Measurements from ENCODE around the gene QRICH2. TPM values are rescaled to one million over a fixed set of nuclear protein-coding genes. Genes with fewer than 3 reads are reported as not detected.

Gene QRICH2
- total and polyA plus RNA-seq, 9 of the 15 experiments (the other 6 are each of a cell fraction or from before 2014, with no cell fraction given), result 0.03 to 1.6 (median 0.81) TPM

- no peak for TF ChIP-seq PHF20 (IDR thresholded peaks at IDR 0.05; ENCODE audit: partially characterized antibody)
- no peak for TF ChIP-seq CSDE1 (IDR thresholded peaks at IDR 0.05)
- no peak for TF ChIP-seq EZH2 (IDR thresholded peaks at IDR 0.05; ENCODE audit: borderline replicate concordance, low read depth, low read length)
- TF ChIP-seq SRF (CRISPR knock-in tag; IDR thresholded peaks at IDR 0.05), result 0 out of 4 replicates have a peak, but pooled peaks of 1 of the 2 experiments have one; percentile 34
- no peak for TF ChIP-seq NFXL1 (CRISPR knock-in tag; IDR thresholded peaks at IDR 0.05)
- peak in 1 of 2 experiments; percentile 35; a peak in 1 of 4 replicates for TF ChIP-seq ARNT (IDR thresholded peaks at IDR 0.05)
- TF ChIP-seq, protein P1, sequence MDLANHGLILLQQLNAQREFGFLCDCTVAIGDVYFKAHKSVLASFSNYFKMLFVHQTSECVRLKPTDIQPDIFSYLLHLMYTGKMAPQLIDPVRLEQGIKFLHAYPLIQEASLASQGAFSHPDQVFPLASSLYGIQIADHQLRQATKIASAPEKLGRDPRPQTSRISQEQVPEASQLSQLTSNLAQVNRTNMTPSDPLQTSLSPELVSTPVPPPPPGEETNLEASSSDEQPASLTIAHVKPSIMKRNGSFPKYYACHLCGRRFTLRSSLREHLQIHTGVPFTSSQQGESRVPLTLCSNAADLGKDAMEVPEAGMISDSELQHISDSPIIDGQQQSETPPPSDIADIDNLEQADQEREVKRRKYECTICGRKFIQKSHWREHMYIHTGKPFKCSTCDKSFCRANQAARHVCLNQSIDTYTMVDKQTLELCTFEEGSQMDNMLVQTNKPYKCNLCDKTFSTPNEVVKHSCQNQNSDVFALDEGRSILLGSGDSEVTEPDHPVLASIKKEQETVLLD (IDR thresholded peaks at IDR 0.05), result no peak
- no peak for TF ChIP-seq PHB (CRISPR knock-in tag; IDR thresholded peaks at IDR 0.05)
- TF ChIP-seq IRF2 (CRISPR knock-in tag; IDR thresholded peaks at IDR 0.05), result no peak
- no peak for TF ChIP-seq MXD1 (CRISPR knock-in tag; IDR thresholded peaks at IDR 0.05; ENCODE audit: borderline replicate concordance, poor library complexity, severe bottlenecking)
- no peak for TF ChIP-seq E4F1 (CRISPR knock-in tag; IDR thresholded peaks at IDR 0.05; ENCODE audit: borderline replicate concordance)
- TF ChIP-seq GTF2F1 (IDR thresholded peaks at IDR 0.05; ENCODE audit: low read depth, low read length), result no peak
- no peak for TF ChIP-seq CBX1 (IDR thresholded peaks at IDR 0.05; ENCODE audit: low read depth)
- TF ChIP-seq, protein P2, sequence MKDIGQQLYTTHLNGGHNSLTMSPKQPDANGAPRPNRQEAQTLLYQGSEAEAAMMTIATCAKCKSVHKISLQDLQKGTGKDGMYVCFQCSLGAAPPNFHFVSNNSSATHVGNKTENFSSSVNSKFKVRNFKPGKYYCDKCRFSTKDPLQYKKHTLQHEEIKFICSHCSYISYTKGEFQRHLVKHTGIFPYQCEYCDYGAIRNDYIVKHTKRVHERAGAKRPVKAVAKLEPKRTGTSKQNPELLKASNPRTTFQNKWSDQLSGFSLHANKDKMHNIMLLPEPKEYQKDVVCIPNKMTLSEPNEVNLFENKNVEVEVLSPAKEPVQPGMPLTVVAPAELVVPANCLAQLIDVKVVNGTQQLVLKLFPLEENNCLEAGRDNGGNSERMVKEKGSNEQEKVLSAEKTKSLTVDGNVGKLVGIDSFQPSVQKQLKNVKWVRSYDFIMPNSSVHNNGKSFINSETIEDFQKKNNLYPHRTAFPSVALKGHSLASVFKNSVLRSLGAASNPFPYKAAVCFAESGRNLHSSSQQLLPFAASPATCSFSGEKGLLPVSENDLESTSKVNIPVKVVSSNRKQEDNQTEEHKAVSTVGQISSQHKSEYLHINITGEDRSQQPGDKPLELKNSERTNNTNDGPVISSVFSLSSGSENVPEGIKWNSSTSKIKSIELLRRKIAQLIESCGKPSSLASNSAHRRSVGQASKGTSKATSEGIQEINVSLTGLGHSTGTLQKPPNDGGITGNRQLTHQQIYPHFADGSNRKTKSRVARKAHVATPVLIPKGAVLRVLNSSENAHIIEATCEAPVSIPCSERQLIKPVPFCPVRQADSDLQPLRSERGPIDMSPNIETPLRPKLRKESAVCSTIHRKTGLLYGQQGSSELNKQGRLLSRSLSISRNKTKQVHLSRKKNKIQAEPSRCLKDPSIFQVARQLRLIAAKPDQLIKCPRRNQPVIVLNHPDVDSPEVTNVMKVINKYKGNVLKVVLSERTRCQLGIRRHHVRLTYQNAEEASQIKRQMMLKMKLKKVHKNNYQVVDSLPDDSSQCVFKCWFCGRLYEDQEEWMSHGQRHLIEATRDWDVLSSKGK (CRISPR knock-in tag; IDR thresholded peaks at IDR 0.05), result no peak
- TF ChIP-seq DNMT1 (IDR thresholded peaks at IDR 0.05), result no peak
- TF ChIP-seq ZNF79 (CRISPR knock-in tag; IDR thresholded peaks at IDR 0.05; ENCODE audit: low read depth), result no peak
- TF ChIP-seq CC2D1A (IDR thresholded peaks at IDR 0.05), result peak; percentile 9; the same call in 1 of the 2 replicates
- TF ChIP-seq CHD4 (IDR thresholded peaks at IDR 0.05; ENCODE audit: insufficient read depth, insufficient replicate concordance, low read depth, low read length, poor library complexity, severe bottlenecking), result no peak
- 0 out of 2 replicates have a peak, but pooled peaks have one; percentile 28 for TF ChIP-seq RUNX1 (IDR thresholded peaks at IDR 0.05; ENCODE audit: low read depth)
- no peak; the same call in 1 of the 2 replicates for TF ChIP-seq EHMT2 (IDR thresholded peaks at IDR 0.05)
- no peak for TF ChIP-seq KDM4B (IDR thresholded peaks at IDR 0.05; ENCODE audit: borderline replicate concordance in 2 of 2, low read depth in 1 of 2)
- TF ChIP-seq DACH1 (IDR thresholded peaks at IDR 0.05; ENCODE audit: partially characterized antibody), result no peak
Observed at GRCh38 chr17:76354747-76355310, 46.8 kb upstream of the QRICH2 start (continued).

All from K562 (cell line).